GM18526 (cell line): ENCODE measurements around the gene TP53INP2.

Source experiments
- POLR2A ChIP-seq: IDR thresholded peaks from 3 replicates; pipeline ENCODE4 v1.6.1; 2011; ENCODE audit not compliant: insufficient read length; ENCODE audit errors: extremely low read depth

TP53INP2 gene

GRCh38 chr20:34705008-34705396 lies 858 bp downstream of the TP53INP2 start:
- no peak for TF ChIP-seq POLR2A

GRCh38 chr20:34705397-34706301 lies 1.5 kb downstream of the TP53INP2 start:
- no peak for TF ChIP-seq POLR2A

GRCh38 chr20:34706302-34706875 lies 2.2 kb downstream of the TP53INP2 start:
- TF ChIP-seq POLR2A = no peak

- TF ChIP-seq POLR2A = no peak
Observed at GRCh38 chr20:34706912-34707784, 3.0 kb downstream of the TP53INP2 start.

GRCh38 chr20:34708621-34709043 lies 4.5 kb downstream of the TP53INP2 start:
- TF ChIP-seq POLR2A = no peak

- peak; percentile 31 for TF ChIP-seq POLR2A
Observed at GRCh38 chr20:34709044-34709830, 5.1 kb downstream of the TP53INP2 start.

- no peak for TF ChIP-seq POLR2A
Observed at GRCh38 chr20:34709831-34710567, 5.9 kb downstream of the TP53INP2 start.

- TF ChIP-seq POLR2A = no peak
Observed at GRCh38 chr20:34710568-34710839, 6.4 kb downstream of the TP53INP2 start.

GRCh38 chr20:34710861-34711574 lies 6.9 kb downstream of the TP53INP2 start:
- TF ChIP-seq POLR2A = no peak

- TF ChIP-seq POLR2A = no peak
Observed at GRCh38 chr20:34711813-34712430, 7.8 kb downstream of the TP53INP2 start.

- no peak for TF ChIP-seq POLR2A
Observed at GRCh38 chr20:34712525-34713192, 8.5 kb downstream of the TP53INP2 start.

GRCh38 chr20:34713194-34713943 lies 9.2 kb downstream of the TP53INP2 start:
- TF ChIP-seq POLR2A = no peak
